ENCODE measurements around the gene MAP3K14. TPM values are rescaled to one million over a fixed set of nuclear protein-coding genes. Genes with fewer than 3 reads are reported as not detected.

The MAP3K14 gene
- total RNA-seq, 6 experiments from 2014 or later: 5.6 to 8.8 (median 6.6) TPM

DNA sequence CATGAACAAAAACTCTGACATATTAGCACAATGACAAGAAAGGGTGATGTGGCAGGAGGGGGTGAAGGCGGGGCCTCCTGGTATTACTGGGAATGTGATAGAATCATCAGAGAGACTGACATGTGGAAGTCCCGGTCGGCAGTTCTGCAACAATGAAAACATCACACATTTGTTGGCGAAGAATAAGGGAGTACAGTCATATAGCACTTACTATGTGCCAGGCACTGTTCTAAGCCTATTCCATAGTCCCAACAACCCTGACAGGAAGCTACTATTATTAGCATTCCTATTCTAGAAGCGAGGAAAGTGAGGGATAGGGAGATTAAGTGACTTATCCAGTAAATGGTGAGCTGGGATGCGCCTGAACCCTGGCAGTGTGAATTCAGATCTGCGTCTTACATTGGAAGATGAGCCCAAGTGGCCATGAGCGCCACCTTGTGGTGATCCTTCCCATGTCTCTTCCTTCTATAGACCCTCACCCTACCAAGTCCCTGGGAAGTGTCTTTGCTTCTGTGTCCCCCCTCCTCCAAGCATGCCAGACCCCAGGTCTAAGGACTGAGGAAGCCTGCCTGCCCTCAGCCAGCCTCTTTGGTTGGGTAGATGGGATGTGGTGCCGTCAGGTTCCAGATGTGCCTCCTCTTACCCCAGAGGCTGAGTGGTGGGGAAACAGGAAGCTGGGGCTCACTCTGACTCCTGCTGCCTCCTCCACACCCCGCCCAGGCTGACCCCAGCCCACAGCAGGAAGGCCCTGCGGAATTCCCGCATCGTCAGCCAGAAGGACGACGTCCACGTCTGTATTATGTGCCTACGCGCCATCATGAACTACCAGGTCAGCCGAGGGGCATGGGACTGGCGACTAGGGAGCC is 81.2 kb downstream of the MAP3K14 start:
- peaks cover 10% of the 10 kb centered on the region for H3K27me3 Mint-ChIP-seq (ENCODE audit: insufficient read depth)
- peaks cover 13% of the 10 kb centered on the region for H3K4me1 Mint-ChIP-seq (ENCODE audit: low read depth)
- H3K9me3 Mint-ChIP-seq: no peaks in the 10 kb centered on the region
- no peak overlapping the region for H3K4me3 Mint-ChIP-seq
- peak; percentile 37 for DNase-seq
- peak; percentile 94 for TF ChIP-seq CTCF (IDR thresholded peaks at IDR 0.05)
- no peak overlapping the region for H3K27ac Mint-ChIP-seq
- no peaks in the 10 kb centered on the region for H3K36me3 Mint-ChIP-seq (ENCODE audit: low read depth)

- H3K27ac Mint-ChIP-seq: no peak overlapping the region
- TF ChIP-seq CTCF (IDR thresholded peaks at IDR 0.05): peak; percentile 28; the same call in 1 of the 2 replicates
- H3K36me3 Mint-ChIP-seq (ENCODE audit: low read depth): no peaks in the 10 kb centered on the region
- H3K4me3 Mint-ChIP-seq: no peak overlapping the region
- no peak for DNase-seq
- peaks cover 10% of the 10 kb centered on the region for H3K27me3 Mint-ChIP-seq (ENCODE audit: insufficient read depth)
- peaks cover 16% of the 10 kb centered on the region for H3K4me1 Mint-ChIP-seq (ENCODE audit: low read depth)
- no peaks in the 10 kb centered on the region for H3K9me3 Mint-ChIP-seq
These were observed 82.0 kb downstream of the MAP3K14 start for GRCh38 chr17:45234641-45235415.

- peaks cover 21% of the 10 kb centered on the region for H3K4me1 Mint-ChIP-seq (ENCODE audit: low read depth)
- H3K27me3 Mint-ChIP-seq (ENCODE audit: insufficient read depth): peaks cover 10% of the 10 kb centered on the region
- H3K27ac Mint-ChIP-seq: no peak overlapping the region
- H3K36me3 Mint-ChIP-seq (ENCODE audit: low read depth): no peaks in the 10 kb centered on the region
- no peak for TF ChIP-seq CTCF (IDR thresholded peaks at IDR 0.05)
- no peak overlapping the region for H3K4me3 Mint-ChIP-seq
- H3K9me3 Mint-ChIP-seq: no peaks in the 10 kb centered on the region
- no peak for DNase-seq
These were observed 83.3 kb downstream of the MAP3K14 start for GRCh38 chr17:45233423-45233924.

DNA sequence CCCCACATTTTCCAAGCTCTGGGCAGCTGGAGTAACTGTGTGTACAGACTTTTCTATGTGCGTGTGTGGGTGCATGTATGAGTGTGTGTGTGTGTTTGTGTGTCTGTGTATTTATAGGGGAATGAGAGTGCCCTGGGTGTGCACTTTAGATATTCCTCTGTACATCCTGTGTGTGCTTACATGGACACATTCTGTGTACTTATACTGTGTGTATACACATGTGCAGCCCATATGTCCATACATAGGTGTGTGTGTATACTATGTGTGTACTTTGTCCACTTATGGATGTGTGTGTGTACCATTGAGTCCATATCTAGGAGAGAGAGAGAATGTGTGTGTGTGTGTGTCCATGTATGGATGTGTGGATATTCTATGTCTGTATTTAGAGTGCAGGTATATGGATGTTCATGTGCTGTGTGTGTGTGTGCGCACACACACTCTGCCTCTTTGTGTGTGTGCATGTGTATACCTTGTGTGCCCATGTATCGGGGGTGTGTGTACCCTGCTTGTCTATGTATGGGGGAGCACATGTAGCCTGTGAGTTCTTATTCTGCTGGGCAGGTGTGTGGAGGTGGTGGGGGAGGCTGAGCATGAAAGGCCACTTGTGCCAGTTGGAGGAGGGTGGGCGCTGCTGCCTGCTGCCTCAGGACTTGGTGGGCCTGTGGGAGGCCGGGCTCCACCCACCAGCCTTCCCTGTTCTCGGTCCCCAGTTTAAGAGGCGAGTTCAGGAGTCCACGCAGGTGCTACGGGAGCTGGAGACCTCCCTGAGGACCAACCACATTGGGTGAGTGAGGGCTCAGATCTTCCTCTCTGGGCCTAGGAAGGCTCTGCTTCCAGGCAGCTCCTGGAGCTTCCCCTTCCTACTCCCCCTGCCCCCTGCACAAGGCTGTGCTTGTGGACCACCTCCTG is 84.1 kb downstream of the MAP3K14 start:
- no peak overlapping the region for H3K4me3 Mint-ChIP-seq
- peaks cover 8% of the 10 kb centered on the region for H3K27me3 Mint-ChIP-seq (ENCODE audit: insufficient read depth)
- no peak overlapping the region for H3K27ac Mint-ChIP-seq
- H3K4me1 Mint-ChIP-seq (ENCODE audit: low read depth): peaks cover 26% of the 10 kb centered on the region
- DNase-seq: no peak
- no peaks in the 10 kb centered on the region for H3K36me3 Mint-ChIP-seq (ENCODE audit: low read depth)
- no peaks in the 10 kb centered on the region for H3K9me3 Mint-ChIP-seq
- no peak for TF ChIP-seq CTCF (IDR thresholded peaks at IDR 0.05)
